Right renal cortex interstitium (tissue), 3 donors: ENCODE measurements around the gene UBASH3B. TPM values are rescaled to one million over a fixed set of nuclear protein-coding genes. Genes with fewer than 3 reads are reported as not detected.

Experiments used
- DNase-seq, 3 donors: peaks; one replicate each; pipeline ENCODE4 v3.0.0-alpha.2; 2013; ENCODE audit warnings: low read depth in 3 of 3, low spot score in 2 of 3
- polyA plus RNA-seq, 3 donors: library from polyadenylated mRNA; unstranded; fragments of 120-200 nt; gene quantifications; one replicate each; pipeline ENCODE4 v1.2.1, GENCODE V29; 2013; ENCODE audit not compliant: insufficient read length in 3 of 3

Gene UBASH3B
- polyA plus RNA-seq, 3 donors = 8.1 to 9.0 (median 8.5) TPM

- no peak for DNase-seq
Measured at GRCh38 chr11:122705396-122705795, 49.9 kb downstream of the UBASH3B start.

- DNase-seq = no peak
Measured at GRCh38 chr11:122706291-122707088, 51.0 kb downstream of the UBASH3B start.

- no peak for DNase-seq
Measured at GRCh38 chr11:122707111-122707510, 51.6 kb downstream of the UBASH3B start.

- DNase-seq = no peak
Measured at GRCh38 chr11:122707901-122708300, 52.4 kb downstream of the UBASH3B start.

GRCh38 chr11:122709039-122709760, 53.7 kb downstream of the UBASH3B start:
- DNase-seq = no peak

GRCh38 chr11:122711362-122711761, 55.8 kb downstream of the UBASH3B start:
- DNase-seq = no peak

GRCh38 chr11:122711831-122712381, 56.4 kb downstream of the UBASH3B start:
- peak in 1 of 3 donors; percentile 62 for DNase-seq

- DNase-seq = no peak
Measured at GRCh38 chr11:122714004-122714403, 58.5 kb downstream of the UBASH3B start.

- no peak for DNase-seq
Measured at GRCh38 chr11:122714484-122714883, 59.0 kb downstream of the UBASH3B start.

GRCh38 chr11:122715548-122716440, 60.3 kb downstream of the UBASH3B start:
- DNase-seq = no peak

GRCh38 chr11:122717264-122717867, 61.8 kb downstream of the UBASH3B start:
- no peak for DNase-seq

GRCh38 chr11:122720107-122720881, 64.8 kb downstream of the UBASH3B start:
- DNase-seq = no peak

- DNase-seq = no peak
Measured at GRCh38 chr11:122721201-122721963, 65.9 kb downstream of the UBASH3B start.

- no peak for DNase-seq
Measured at GRCh38 chr11:122721964-122722266, 66.4 kb downstream of the UBASH3B start.

- no peak for DNase-seq
Measured at GRCh38 chr11:122723106-122723505, 67.6 kb downstream of the UBASH3B start.

- DNase-seq = no peak
Measured at GRCh38 chr11:122723576-122723975, 68.1 kb downstream of the UBASH3B start.

- no peak for DNase-seq
Measured at GRCh38 chr11:122724520-122724919, 69.0 kb downstream of the UBASH3B start.

- DNase-seq = no peak
Measured at GRCh38 chr11:122726028-122726427, 70.5 kb downstream of the UBASH3B start.
